Activated effector memory CD4-positive, alpha-beta T cell treated with Interleukin-2 at 50 U/mL for 16 hours (primary cell): ENCODE measurements around the gene SHB.

Source experiments
- DNase-seq: peaks from one replicate; pipeline ENCODE4 v3.0.0-alpha.2; 2020

Gene SHB

GRCh38 chr9:37984672-37985611 lies 84.1 kb downstream of the SHB start:
- DNase-seq = no peak

GRCh38 chr9:37984278-37984671 lies 84.8 kb downstream of the SHB start:
- no peak for DNase-seq

DNA sequence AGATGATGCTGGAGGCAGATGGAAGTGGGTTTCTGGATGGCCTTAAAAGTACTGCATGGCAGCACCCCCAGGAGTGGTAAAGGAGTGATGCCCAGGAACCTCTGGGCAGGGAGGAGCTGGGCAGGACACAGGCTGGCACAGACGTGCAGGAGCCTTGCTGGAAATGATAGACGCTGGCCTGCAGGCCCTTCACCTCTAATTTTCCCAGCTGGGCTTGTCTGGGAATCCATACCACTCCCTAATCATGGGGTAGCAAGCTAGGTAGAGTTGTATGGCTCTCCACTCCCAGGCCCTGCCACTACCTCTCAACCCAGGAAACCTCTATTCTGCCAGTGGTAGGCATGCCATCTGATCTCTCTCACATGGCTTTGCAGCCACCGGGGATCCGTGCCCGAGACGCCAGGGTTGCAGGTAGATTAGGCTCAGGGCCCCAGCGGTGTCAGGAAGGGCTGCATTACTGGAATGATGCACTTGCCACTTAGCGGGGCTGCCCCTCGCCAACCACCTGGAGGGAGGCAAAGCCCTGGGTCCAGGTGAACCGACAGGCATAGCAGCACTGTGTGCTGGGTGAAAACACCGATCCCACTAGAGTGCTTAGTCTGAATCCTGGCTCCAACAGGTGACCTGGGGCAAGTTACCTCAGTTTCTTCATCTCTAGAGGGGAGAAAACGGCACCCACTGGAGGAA lies 85.5 kb downstream of the SHB start:
- no peak for DNase-seq

GRCh38 chr9:37979844-37980243 lies 89.2 kb downstream of the SHB start:
- no peak for DNase-seq

- no peak for DNase-seq
Measured at GRCh38 chr9:37978983-37979382, 90.0 kb downstream of the SHB start.

DNA sequence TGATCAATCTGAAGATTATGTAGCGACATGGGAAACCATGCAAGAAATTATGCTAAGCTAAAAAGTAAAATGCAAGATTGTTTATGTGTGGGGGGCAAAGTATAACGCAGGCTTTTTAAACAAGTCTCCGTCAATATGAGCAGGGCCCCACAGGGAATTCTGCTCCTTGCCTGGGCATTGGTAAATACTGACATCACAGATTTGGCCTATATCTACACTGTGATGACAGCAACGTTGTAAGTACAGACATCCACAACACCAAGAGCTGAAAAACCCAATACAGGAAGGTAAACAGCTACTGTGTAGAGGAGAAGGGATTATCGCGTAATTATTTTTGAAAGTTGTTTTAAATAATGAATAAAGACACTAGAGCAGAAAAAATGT lies 90.6 kb downstream of the SHB start:
- no peak for DNase-seq

DNA sequence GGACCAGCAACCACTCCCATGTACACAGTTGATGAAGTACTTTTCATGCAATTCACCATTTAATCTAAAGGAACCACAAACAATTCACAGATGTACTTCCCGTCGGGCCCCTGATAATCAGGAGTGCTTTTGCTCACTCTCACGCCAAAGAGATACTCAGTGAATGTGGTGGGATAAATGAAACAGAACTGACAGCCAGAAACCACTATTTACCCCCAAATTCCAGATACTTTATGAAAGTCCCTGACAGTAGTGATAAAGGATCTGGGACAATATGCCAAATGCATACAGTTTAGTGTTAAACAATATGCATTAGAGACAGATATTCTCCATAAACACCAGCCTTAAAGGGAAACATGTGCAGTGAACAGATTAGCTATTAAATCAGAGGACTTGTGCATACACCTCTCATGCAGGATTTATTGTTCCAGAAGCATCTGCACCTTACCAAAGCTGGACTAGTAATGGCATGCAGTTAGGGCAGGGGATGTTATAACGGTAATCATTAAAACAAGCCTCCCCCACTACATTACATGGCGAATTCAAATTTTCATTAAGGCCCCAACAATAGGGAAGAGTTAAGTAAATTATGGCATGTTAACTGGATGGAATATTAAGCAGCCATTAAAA lies 91.1 kb downstream of the SHB start:
- DNase-seq = no peak

DNA sequence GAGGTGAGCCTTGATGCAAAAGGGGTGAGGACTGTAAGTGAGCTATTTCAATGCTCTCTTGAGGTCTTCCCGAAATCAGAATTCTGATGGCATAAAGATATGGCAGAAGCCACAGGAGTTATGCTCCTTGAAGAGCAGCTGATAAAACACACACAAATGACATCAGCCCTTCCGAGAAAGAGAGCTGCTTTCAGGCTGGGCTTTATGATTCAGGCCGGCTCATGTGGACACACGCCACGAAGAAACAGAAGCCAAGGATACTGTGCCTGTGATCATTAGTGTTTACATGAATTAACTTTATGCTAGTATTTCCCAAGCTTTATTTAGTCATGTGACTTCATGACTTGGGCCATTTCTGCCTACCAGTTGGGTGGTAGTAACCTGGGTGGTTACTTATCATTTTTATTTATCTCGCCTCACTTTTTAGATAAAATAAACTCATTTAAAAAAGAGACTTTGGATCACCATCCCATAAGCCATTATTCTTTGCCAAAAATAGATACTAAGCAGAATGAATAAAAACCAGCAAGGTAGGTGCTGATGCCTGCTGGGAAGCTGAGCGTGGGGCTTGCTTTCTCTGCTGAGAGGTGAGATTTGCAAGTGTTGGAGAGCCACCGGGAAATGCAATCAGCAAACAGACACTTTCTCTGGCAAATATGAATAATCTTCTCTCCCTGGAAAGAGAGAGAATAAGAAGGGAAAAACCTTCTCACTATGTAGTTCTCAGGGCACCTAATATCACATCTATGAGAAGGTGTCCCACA lies 92.1 kb downstream of the SHB start:
- no peak for DNase-seq

DNA sequence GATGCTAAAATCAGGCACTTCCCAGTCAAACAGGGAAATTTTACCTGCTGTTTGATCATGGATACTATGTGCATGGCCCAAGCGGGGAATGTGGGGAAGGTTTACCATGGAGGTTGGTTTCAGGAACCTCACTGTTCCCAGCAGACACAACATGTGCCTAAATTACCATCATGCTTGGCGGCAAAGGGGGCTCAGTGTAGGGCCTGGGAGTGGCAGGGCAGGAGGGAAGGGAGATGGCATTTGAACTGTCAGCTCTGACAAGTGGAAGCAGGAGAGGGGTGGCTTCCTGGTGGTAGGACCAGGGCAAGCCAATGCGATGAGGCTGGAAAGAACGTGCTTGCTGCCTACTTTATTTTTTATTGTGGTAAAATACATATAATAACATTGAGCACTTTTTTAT lies 93.4 kb downstream of the SHB start:
- no peak for DNase-seq

DNA sequence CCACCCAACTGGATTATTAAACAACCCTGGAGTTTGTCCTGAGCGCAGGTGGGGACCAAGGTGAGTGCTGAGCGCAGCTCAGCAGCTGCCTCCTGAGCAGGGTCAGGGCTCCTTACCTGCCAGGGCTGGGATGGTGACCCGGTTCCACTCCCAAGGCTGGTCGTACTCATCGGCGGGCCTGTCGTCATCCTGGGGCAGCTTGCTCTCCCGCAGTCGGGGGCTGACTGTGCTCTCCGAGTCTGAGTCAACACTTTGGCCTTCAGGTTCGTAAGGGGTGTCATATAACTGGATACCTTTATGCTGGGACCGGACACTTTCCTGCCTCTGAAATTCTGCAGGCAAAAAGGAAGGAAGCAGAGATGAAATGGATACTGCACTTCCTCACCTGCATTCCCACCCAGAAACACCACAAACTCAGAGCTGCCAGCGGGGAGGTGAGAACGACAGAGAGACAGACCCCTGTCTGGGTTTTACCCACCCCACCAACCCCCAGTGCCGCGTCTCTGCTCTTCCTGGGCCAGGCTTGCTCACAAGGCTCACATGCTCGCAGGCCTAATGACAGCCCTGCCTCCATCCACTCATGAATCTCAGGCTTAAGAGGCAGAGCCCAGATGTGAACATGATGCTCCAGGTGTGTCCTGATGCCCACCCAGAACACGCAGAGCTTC lies 94.4 kb downstream of the SHB start:
- no peak for DNase-seq

- no peak for DNase-seq
Measured at GRCh38 chr9:37972351-37972848, 96.6 kb downstream of the SHB start.

DNA sequence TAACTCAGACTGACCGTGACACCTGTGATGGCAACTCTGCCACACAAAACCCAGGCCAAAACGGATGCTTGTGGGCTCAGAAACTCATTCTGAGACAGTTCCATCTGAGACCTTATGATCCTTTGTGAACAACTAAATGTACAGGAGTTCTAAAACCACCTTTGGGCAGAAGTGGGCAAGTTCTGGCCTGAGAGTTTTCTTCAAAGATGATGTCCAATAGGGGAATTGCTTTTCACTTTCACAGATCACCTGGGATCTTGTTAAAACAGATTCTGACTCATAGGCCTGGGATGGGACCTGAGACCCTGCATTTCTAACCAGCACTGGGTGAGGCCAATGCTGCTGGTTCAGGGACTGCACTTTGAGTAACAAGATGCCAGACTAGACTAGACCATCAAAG lies 97.3 kb downstream of the SHB start:
- DNase-seq = no peak

- DNase-seq = no peak
Measured at GRCh38 chr9:37971108-37971459, 97.9 kb downstream of the SHB start.

GRCh38 chr9:37970301-37971107 lies 98.5 kb downstream of the SHB start:
- DNase-seq = no peak

DNA sequence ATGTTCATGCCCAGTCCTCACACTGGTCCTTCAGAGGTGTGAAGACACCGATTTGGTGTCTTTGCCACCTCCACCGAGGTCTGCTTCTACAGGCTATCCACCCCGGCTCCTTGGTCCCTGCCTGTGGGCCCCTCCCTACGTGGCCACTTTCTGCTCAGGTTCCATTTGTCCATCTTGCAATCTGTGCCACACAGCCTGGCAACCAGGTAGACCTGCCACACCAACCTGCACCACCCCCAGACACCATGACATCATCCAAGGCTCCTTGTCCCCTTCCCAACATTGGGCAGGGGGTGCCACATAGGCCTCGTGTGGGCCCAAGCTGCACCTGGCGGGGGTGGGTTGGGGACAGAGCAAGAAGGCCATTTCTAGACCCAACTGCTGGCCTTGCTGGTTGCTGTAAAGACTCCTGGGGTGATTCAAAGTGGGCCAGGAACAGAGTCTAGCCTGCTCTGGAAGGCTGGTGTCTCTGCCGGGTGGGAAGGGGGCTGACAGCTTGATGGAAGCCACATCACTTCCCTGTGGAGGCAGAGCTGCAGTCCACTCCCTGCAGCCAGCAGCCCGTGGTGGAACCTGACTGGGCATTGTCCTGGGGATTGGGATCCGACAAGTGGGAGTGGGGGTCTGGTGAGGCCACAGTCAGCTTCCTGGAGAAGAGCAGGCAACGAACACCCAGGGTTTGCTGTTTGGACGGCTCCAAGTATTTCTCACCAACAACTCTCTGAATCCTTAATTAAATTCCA lies 99.3 kb downstream of the SHB start:
- DNase-seq = no peak

GRCh38 chr9:37969130-37969529 lies 99.9 kb downstream of the SHB start:
- no peak for DNase-seq

GRCh38 chr9:37968228-37968701 lies 100.8 kb downstream of the SHB start:
- DNase-seq = no peak

DNA sequence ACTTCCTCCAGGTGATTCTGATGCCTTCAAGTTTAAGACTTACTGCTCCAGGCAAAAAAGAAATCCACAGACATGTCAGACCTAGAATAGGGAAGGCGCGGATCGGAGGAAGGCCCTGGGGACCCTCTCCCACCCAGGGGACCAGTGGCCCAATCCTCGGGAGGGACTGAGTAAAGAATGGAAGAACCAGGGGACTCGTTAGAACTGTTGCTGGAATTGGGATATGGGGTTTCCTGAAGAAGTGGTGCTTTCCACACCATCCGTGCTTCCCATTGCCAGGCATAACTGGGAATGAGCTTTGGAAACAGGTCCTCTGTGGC lies 101.3 kb downstream of the SHB start:
- no peak for DNase-seq

GRCh38 chr9:37967014-37967760 lies 101.8 kb downstream of the SHB start:
- no peak for DNase-seq

DNA sequence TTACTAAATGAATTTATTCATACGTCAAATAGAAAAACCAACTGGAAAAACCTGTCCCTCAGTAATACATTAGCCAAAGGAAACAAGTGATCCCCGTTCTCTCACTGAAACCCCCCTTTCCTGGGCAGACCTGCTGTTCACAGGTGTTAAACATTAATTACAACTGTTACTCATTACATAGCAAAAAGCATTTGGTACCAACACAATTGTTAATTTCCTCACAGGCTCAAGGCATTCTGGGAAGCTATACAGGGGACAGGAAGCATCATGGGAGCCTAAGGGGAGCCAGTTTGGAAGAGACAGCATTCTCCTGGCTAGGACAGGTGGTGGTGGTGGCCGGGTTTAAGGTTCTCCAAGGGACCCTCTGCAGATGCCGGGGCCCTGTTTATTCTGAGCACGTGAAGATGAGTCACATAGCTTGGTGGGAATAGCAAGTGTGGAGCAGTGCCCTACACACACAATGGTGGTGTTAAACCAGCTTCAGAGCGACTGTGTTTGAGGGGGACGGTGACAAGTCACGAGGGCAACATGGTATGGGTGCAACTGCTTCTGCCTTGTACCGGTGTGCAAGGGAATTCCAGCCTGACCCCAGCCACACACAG lies 102.5 kb downstream of the SHB start:
- DNase-seq = no peak
